H9 (cell line): ENCODE results near the gene FNDC3B. TPM values are rescaled to one million over a fixed set of nuclear protein-coding genes. Genes with fewer than 3 reads are reported as not detected.
A peak's percentile ranks its signal among the peaks of the same experiment; 100 is the strongest.

Source experiments
- DNase-seq: peaks from one replicate; pipeline ENCODE4 v3.0.0-alpha.2; 2017
- H2AFZ ChIP-seq: one replicate; pipeline ENCODE4 v1.6.1; 2013; ENCODE audit warnings: mild to moderate bottlenecking, low read length, control low read depth, moderate library complexity
- H2AK5ac ChIP-seq: 2 replicates; pipeline ENCODE4 v1.6.1; 2013; ENCODE audit warnings: low read length, control low read depth, mixed read lengths; ENCODE audit not compliant: insufficient read length
- H2BK120ac ChIP-seq: one replicate; pipeline ENCODE4 v1.6.1; 2013; ENCODE audit warnings: low read depth, mild to moderate bottlenecking, low read length, control low read depth, inconsistent platforms; ENCODE audit not compliant: poor library complexity, severe bottlenecking
- H2BK12ac ChIP-seq: 2 replicates; pipeline ENCODE4 v1.6.1; 2013; ENCODE audit warnings: low read length, control low read depth, mixed read lengths, low read depth; ENCODE audit not compliant: insufficient read length
- H2BK15ac ChIP-seq: 2 replicates; pipeline ENCODE4 v1.6.1; 2013; ENCODE audit warnings: low read depth, low read length, control low read depth
- H2BK20ac ChIP-seq: one replicate; pipeline ENCODE4 v1.6.1; 2013; ENCODE audit warnings: low read depth, mild to moderate bottlenecking, low read length, control low read depth, inconsistent platforms; ENCODE audit not compliant: poor library complexity, severe bottlenecking
- H2BK5ac ChIP-seq: 2 replicates; pipeline ENCODE4 v1.6.1; 2013; ENCODE audit warnings: low read length, control low read depth, mixed read lengths; ENCODE audit not compliant: insufficient read length
- H3K14ac ChIP-seq: 2 replicates; pipeline ENCODE4 v1.6.1; 2013; ENCODE audit warnings: low read length, control low read depth; ENCODE audit not compliant: insufficient read depth
- H3K18ac ChIP-seq: 2 replicates; pipeline ENCODE4 v1.6.1; 2013; ENCODE audit warnings: low read depth, mild to moderate bottlenecking, mixed read lengths, low read length, control low read depth; ENCODE audit not compliant: insufficient read length
- H3K23ac ChIP-seq: 2 replicates; pipeline ENCODE4 v1.6.1; 2013; ENCODE audit warnings: low read length, control low read depth, mixed read lengths, low read depth; ENCODE audit not compliant: insufficient read length
- H3K23me2 ChIP-seq: 2 replicates; pipeline ENCODE4 v1.6.1; 2013; ENCODE audit warnings: low read depth, mild to moderate bottlenecking, mixed read lengths, low read length, control low read depth; ENCODE audit not compliant: insufficient read length, poor library complexity, severe bottlenecking
- H3K27ac ChIP-seq: 2 replicates; pipeline ENCODE4 v1.5.1; 2013; ENCODE audit warnings: low read length, control low read depth, mixed read lengths, low read depth; ENCODE audit not compliant: insufficient read length
- H3K27me3 ChIP-seq: 2 replicates; pipeline ENCODE4 v1.6.1; 2013; ENCODE audit warnings: low read length, control low read depth, inconsistent platforms; ENCODE audit not compliant: insufficient read depth
- H3K4ac ChIP-seq: 2 replicates; pipeline ENCODE4 v1.6.1; 2013; ENCODE audit warnings: low read depth, mild to moderate bottlenecking, control low read depth, inconsistent platforms, low read length, moderate library complexity
- H3K4me1 ChIP-seq: 2 replicates; pipeline ENCODE4 v1.6.1; 2013; ENCODE audit warnings: low read length, control low read depth, inconsistent platforms; ENCODE audit not compliant: insufficient read depth
- H3K4me2 ChIP-seq: 2 replicates; pipeline ENCODE4 v1.6.1; 2013; ENCODE audit warnings: low read length, control low read depth, mixed read lengths; ENCODE audit not compliant: insufficient read length, insufficient read depth
- H3K56ac ChIP-seq: 2 replicates; pipeline ENCODE4 v1.6.1; 2013; ENCODE audit warnings: low read depth, mild to moderate bottlenecking, mixed read lengths, low read length, control low read depth; ENCODE audit not compliant: insufficient read length
- H3K79me1 ChIP-seq: 2 replicates; pipeline ENCODE4 v1.6.1; 2013; ENCODE audit warnings: low read depth, mild to moderate bottlenecking, moderate library complexity, low read length, control low read depth, inconsistent platforms; ENCODE audit not compliant: insufficient read depth, poor library complexity, severe bottlenecking
- H3K79me2 ChIP-seq: 2 replicates; pipeline ENCODE4 v1.6.1; 2013; ENCODE audit warnings: low read length, control low read depth, inconsistent platforms; ENCODE audit not compliant: insufficient read depth
- H3K9ac ChIP-seq: 2 replicates; pipeline ENCODE4 v1.6.1; 2013; ENCODE audit warnings: low read length, control low read depth, mixed read lengths; ENCODE audit not compliant: insufficient read length; ENCODE audit errors: extremely low read depth
- H3K9me3 ChIP-seq: one replicate; pipeline ENCODE4 v1.6.1; 2013; ENCODE audit warnings: low read depth, low read length, inconsistent platforms; ENCODE audit not compliant: control insufficient read depth
- H3T11ph ChIP-seq: one replicate; pipeline ENCODE4 v1.6.1; 2013; ENCODE audit warnings: mild to moderate bottlenecking, low read length, control low read depth, inconsistent platforms
- H4K20me1 ChIP-seq: one replicate; pipeline ENCODE4 v1.6.1; 2013; ENCODE audit not compliant: control insufficient read depth, insufficient read length, insufficient read depth
- H4K5ac ChIP-seq: 2 replicates; pipeline ENCODE4 v1.6.1; 2013; ENCODE audit warnings: low read depth, mild to moderate bottlenecking, mixed read lengths, low read length, control low read depth; ENCODE audit not compliant: insufficient read length
- H4K8ac ChIP-seq: replicated peaks from 2 replicates; pipeline ENCODE4 v1.6.1; 2013; ENCODE audit warnings: low read length, control low read depth, mixed read lengths, low read depth; ENCODE audit not compliant: insufficient read length
- H4K91ac ChIP-seq: 2 replicates; pipeline ENCODE4 v1.6.1; 2013; ENCODE audit warnings: low read depth, mild to moderate bottlenecking, moderate library complexity, mixed read lengths, low read length, control low read depth; ENCODE audit not compliant: insufficient read length
- H3K27ac Mint-ChIP-seq, 3 experiments: 2 replicates in 2 of 3; 3 replicates in 1 of 3; pipeline ENCODE4 v1.8.0; 2020 to 2021; ENCODE audit warnings: mixed read lengths in 3 of 3, mild to moderate bottlenecking in 1 of 3, moderate library complexity in 1 of 3
- H3K27me3 Mint-ChIP-seq: 2 replicates; pipeline ENCODE4 v1.8.0; 2021; ENCODE audit warnings: low read depth, mild to moderate bottlenecking, moderate library complexity, mixed read lengths
- H3K36me3 Mint-ChIP-seq, 3 experiments: 2 replicates in 2 of 3; 3 replicates in 1 of 3; pipeline ENCODE4 v1.8.0; 2020 to 2021; ENCODE audit warnings: low read depth in 3 of 3, mixed read lengths in 3 of 3; ENCODE audit not compliant: insufficient read depth in 1 of 3
- H3K4me1 Mint-ChIP-seq, 2 experiments: 2 replicates each; pipeline ENCODE4 v1.8.0; 2020; ENCODE audit warnings: mixed read lengths in 2 of 2
- H3K4me3 Mint-ChIP-seq, 2 experiments: 2 replicates in 1 of 2; 3 replicates in 1 of 2; pipeline ENCODE4 v1.8.0; 2020 to 2021; ENCODE audit warnings: mild to moderate bottlenecking in 2 of 2, mixed read lengths in 2 of 2, moderate library complexity in 1 of 2
- H3K9me3 Mint-ChIP-seq, 2 experiments: 2 replicates in 1 of 2; 3 replicates in 1 of 2; pipeline ENCODE4 v1.8.0; 2020; ENCODE audit warnings: mild to moderate bottlenecking in 2 of 2, mixed read lengths in 2 of 2, moderate library complexity in 1 of 2
- WGBS: extraction: QIAGEN DNeasy Blood & Tissue Kit; methylation state at CpG from one replicate; pipeline ENCODE4 v1.1.7; 2013; ENCODE audit warnings: missing lambda C conversion rate, low lambda C conversion rate, mixed read lengths; ENCODE audit not compliant: insufficient read length; ENCODE audit errors: extremely low coverage; 5-methylcytosine and 5-hydroxymethylcytosine counted together
- total RNA-seq: library from RNA; stranded (reverse); gene quantifications from 2 replicates; pipeline ENCODE4 v1.2.1, GENCODE V29; 2021
- TF ChIP-seq, protein P1 (sequence below): fragments of 200-600 bp; sonication (generic); conservative IDR thresholded peaks from 3 replicates; pipeline ENCODE4 v1.8.0; 2021; ENCODE audit warnings: antibody characterized with exemption, mild to moderate bottlenecking

FNDC3B gene
- total RNA-seq, 1 experiment from 2014 or later = 43.8 TPM

DNA sequence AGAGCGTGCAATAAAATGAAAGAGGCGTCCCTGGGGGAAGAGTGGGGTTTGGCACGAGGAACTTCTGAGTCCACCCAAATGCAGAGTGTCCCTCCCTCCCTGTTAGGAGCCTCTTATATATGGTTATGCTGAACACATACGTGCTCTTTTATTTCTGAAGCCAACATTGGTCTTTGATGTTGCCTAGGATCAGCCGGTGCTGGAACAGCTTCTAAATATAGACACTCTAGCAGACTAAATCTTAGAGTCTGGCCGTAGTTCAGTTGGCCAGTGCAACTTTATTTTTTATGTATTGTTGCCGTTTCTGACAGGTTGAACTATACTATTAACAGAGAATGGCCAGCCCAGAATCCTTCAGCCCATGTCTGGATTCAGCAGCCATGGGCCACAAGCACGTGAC lies 280.2 kb downstream of the FNDC3B start:
- H3K14ac ChIP-seq = no peak overlapping the region
- H3K23me2 ChIP-seq = no peaks in the 10 kb centered on the region
- no peak overlapping the region for H2AFZ ChIP-seq
- no peak overlapping the region for H3K23ac ChIP-seq
- peaks cover 5 to 32% (median 27%) of the 10 kb centered on the region in 3 experiments; a peak in 6 of 7 replicates for H3K36me3 Mint-ChIP-seq
- no peaks in the 10 kb centered on the region; the same call in 1 of the 2 replicates for H3K27me3 Mint-ChIP-seq
- H2AK5ac ChIP-seq = no peak overlapping the region
- H3K27ac ChIP-seq = no peak overlapping the region
- no peaks in the 10 kb centered on the region for H3K9me3 ChIP-seq
- H4K8ac ChIP-seq = no peak overlapping the region
- no peak overlapping the region for H3K4me3 Mint-ChIP-seq
- H3K79me1 ChIP-seq = no peaks in the 10 kb centered on the region
- WGBS = no CpG with 5 or more reads among the region's 8 CpGs
- no peak overlapping the region for H2BK20ac ChIP-seq
- H3K4ac ChIP-seq = no peak overlapping the region
- TF ChIP-seq, protein P1, sequence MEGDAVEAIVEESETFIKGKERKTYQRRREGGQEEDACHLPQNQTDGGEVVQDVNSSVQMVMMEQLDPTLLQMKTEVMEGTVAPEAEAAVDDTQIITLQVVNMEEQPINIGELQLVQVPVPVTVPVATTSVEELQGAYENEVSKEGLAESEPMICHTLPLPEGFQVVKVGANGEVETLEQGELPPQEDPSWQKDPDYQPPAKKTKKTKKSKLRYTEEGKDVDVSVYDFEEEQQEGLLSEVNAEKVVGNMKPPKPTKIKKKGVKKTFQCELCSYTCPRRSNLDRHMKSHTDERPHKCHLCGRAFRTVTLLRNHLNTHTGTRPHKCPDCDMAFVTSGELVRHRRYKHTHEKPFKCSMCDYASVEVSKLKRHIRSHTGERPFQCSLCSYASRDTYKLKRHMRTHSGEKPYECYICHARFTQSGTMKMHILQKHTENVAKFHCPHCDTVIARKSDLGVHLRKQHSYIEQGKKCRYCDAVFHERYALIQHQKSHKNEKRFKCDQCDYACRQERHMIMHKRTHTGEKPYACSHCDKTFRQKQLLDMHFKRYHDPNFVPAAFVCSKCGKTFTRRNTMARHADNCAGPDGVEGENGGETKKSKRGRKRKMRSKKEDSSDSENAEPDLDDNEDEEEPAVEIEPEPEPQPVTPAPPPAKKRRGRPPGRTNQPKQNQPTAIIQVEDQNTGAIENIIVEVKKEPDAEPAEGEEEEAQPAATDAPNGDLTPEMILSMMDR = no peak
- no peaks in the 10 kb centered on the region for H4K20me1 ChIP-seq
- H3K9me3 Mint-ChIP-seq = no peaks in the 10 kb centered on the region
- no peak overlapping the region for H2BK5ac ChIP-seq
- H2BK12ac ChIP-seq = no peak overlapping the region
- no peaks in the 10 kb centered on the region for H3K27me3 ChIP-seq
- no peak overlapping the region for H4K91ac ChIP-seq
- peak overlapping the region in 2 of 3 experiments; percentile 12 to 37; a peak in 1 of 7 replicates for H3K27ac Mint-ChIP-seq
- no peak overlapping the region for H3K9ac ChIP-seq
- no peaks in the 10 kb centered on the region for H3K4me1 ChIP-seq
- H3K79me2 ChIP-seq = no peaks in the 10 kb centered on the region
- no peak overlapping the region for H2BK120ac ChIP-seq
- no peak for DNase-seq
- no peak overlapping the region for H3T11ph ChIP-seq
- no peak overlapping the region for H2BK15ac ChIP-seq
- H3K4me1 Mint-ChIP-seq = peaks cover 4 to 7% of the 10 kb centered on the region in 2 experiments
- no peak overlapping the region for H4K5ac ChIP-seq
- H3K4me2 ChIP-seq = no peak overlapping the region
- H3K18ac ChIP-seq = no peak overlapping the region
- no peak overlapping the region for H3K56ac ChIP-seq
